Measurements from ENCODE around the gene GTPBP2. TPM values are rescaled to one million over a fixed set of nuclear protein-coding genes. Genes with fewer than 3 reads are reported as not detected.

Gene GTPBP2
- polyA plus RNA-seq, 3 donors, result 27.3 to 49.6 (median 45.2) TPM

- peak overlapping the region; percentile 38 for H3K27ac ChIP-seq (ENCODE audit: low read depth, low read length)
- WGBS, 3 donors, result 0 to 1% (median 0%) methylated on average over 38 to 41 of the region's 41 CpGs
Measured at GRCh38 chr6:43629505-43630300, 639 bp upstream of the GTPBP2 start.

- H3K27ac ChIP-seq (ENCODE audit: low read depth, low read length), result peak overlapping the region; percentile 93
- 0 to 3% (median 2%) methylated on average over 21 to 25 of the region's 25 CpGs for WGBS, 3 donors
Measured at GRCh38 chr6:43628393-43629103, 516 bp downstream of the GTPBP2 start.

GRCh38 chr6:43627008-43627825, 1.8 kb downstream of the GTPBP2 start:
- H3K27ac ChIP-seq (ENCODE audit: low read depth, low read length), result peak overlapping the region; percentile 83
- WGBS, 3 donors, result 44 to 60% (median 49%) methylated on average over 5 of the region's 5 CpGs

GRCh38 chr6:43625393-43625992, 3.6 kb downstream of the GTPBP2 start:
- 92 to 97% (median 94%) methylated on average over 16 of the region's 16 CpGs for WGBS, 3 donors
- H3K27ac ChIP-seq (ENCODE audit: low read depth, low read length), result no peak overlapping the region

GRCh38 chr6:43624786-43625288, 4.2 kb downstream of the GTPBP2 start:
- H3K27ac ChIP-seq (ENCODE audit: low read depth, low read length), result no peak overlapping the region
- WGBS, 3 donors, result 89 to 96% (median 89%) methylated on average over 7 of the region's 7 CpGs

GRCh38 chr6:43623880-43624785, 4.9 kb downstream of the GTPBP2 start:
- 87 to 91% (median 90%) methylated on average over 12 of the region's 12 CpGs for WGBS, 3 donors
- no peak overlapping the region for H3K27ac ChIP-seq (ENCODE audit: low read depth, low read length)

- WGBS, 3 donors, result 94 to 96% (median 95%) methylated on average over 10 of the region's 10 CpGs
Measured at GRCh38 chr6:43622541-43622940, 6.5 kb downstream of the GTPBP2 start.

GRCh38 chr6:43621836-43622180, 7.3 kb downstream of the GTPBP2 start:
- H3K27ac ChIP-seq (ENCODE audit: low read depth, low read length), result no peak overlapping the region
- 90 to 95% (median 95%) methylated on average over 10 of the region's 10 CpGs for WGBS, 3 donors

More at GRCh38 chr6:43622541-43622940, 6.5 kb downstream of the GTPBP2 start:
- H3K27ac ChIP-seq (ENCODE audit: low read depth, low read length), result no peak overlapping the region

- 90 to 93% (median 91%) methylated on average over 12 of the region's 12 CpGs for WGBS, 3 donors
- no peak overlapping the region for H3K27ac ChIP-seq (ENCODE audit: low read depth, low read length)
Measured at GRCh38 chr6:43621078-43621835, 7.8 kb downstream of the GTPBP2 start.

GRCh38 chr6:43616725-43617472, 12.2 kb downstream of the GTPBP2 start:
- WGBS, 3 donors, result 89 to 95% (median 94%) methylated on average over 9 of the region's 9 CpGs
- no peak overlapping the region for H3K27ac ChIP-seq (ENCODE audit: low read depth, low read length)

GRCh38 chr6:43614396-43614730, 14.7 kb downstream of the GTPBP2 start:
- no peak overlapping the region for H3K27ac ChIP-seq (ENCODE audit: low read depth, low read length)
- WGBS, 3 donors, result 66 to 87% (median 80%) methylated on average over 3 of the region's 3 CpGs

- no peak overlapping the region for H3K27ac ChIP-seq (ENCODE audit: low read depth, low read length)
- WGBS, 3 donors, result 93 to 96% (median 95%) methylated on average over 6 of the region's 6 CpGs
Measured at GRCh38 chr6:43613721-43614395, 15.2 kb downstream of the GTPBP2 start.

- no peak overlapping the region for H3K27ac ChIP-seq (ENCODE audit: low read depth, low read length)
- WGBS, 3 donors, result 96 to 98% (median 97%) methylated on average over 5 of the region's 5 CpGs
Measured at GRCh38 chr6:43610431-43610830, 18.6 kb downstream of the GTPBP2 start.

- 92 to 97% (median 96%) methylated on average over 1 of the region's 1 CpG for WGBS, 3 donors
- H3K27ac ChIP-seq (ENCODE audit: low read depth, low read length), result no peak overlapping the region
Measured at GRCh38 chr6:43609402-43609801, 19.7 kb downstream of the GTPBP2 start.

- no peak overlapping the region for H3K27ac ChIP-seq (ENCODE audit: low read depth, low read length)
- 47 to 84% (median 53%) methylated on average over 1 of the region's 1 CpG for WGBS, 3 donors
Measured at GRCh38 chr6:43608807-43609206, 20.3 kb downstream of the GTPBP2 start.

- WGBS, 3 donors, result 4 to 7% (median 5%) methylated on average over 5 of the region's 5 CpGs
Measured at GRCh38 chr6:43608310-43608763, 20.7 kb downstream of the GTPBP2 start.

More at GRCh38 chr6:43608310-43608763, 20.7 kb downstream of the GTPBP2 start:
- H3K27ac ChIP-seq (ENCODE audit: low read depth, low read length), result no peak overlapping the region
